GM12891 (cell line): ENCODE measurements around the gene UBR2.
"Not testable (repeated sequence)": the region's sequence is repeated elsewhere in the genome, so short reads cannot be mapped to it uniquely, and the experiment has no call there.

Experiments
- DNase-seq: peaks from one replicate; pipeline ENCODE4 v3.0.0; 2011; ENCODE audit warnings: low spot score; ENCODE audit not compliant: insufficient read length
- FAIRE-seq: peaks from 2 replicates; lab custom pipeline; 2011; peaks lifted over from hg19 to GRCh38; lab: Jason Lieb, UNC
- PAX5 ChIP-seq: IDR thresholded peaks from 2 replicates; pipeline ENCODE4 v1.6.1; 2011; ENCODE audit warnings: low read length, moderate library complexity, mild to moderate bottlenecking; ENCODE audit not compliant: insufficient read depth, severe bottlenecking
- POLR2A ChIP-seq: IDR thresholded peaks from 2 replicates; pipeline ENCODE4 v1.6.1; 2011; ENCODE audit warnings: low read depth, low read length, control low read depth
- POLR2AphosphoS5 ChIP-seq: IDR thresholded peaks from 2 replicates; pipeline ENCODE4 v1.6.1; 2011; ENCODE audit warnings: low read depth, low read length, control low read depth
- POU2F2 ChIP-seq: IDR thresholded peaks from 2 replicates; pipeline ENCODE4 v1.6.1; 2011; ENCODE audit warnings: low read depth, mild to moderate bottlenecking, control low read depth, low read length, moderate library complexity
- SPI1 ChIP-seq: IDR thresholded peaks from 2 replicates; pipeline ENCODE4 v1.6.1; 2011; ENCODE audit warnings: low read depth, low read length, control low read depth
- TAF1 ChIP-seq: IDR thresholded peaks from 2 replicates; pipeline ENCODE4 v1.6.1; 2011; ENCODE audit warnings: low read depth, low read length, control low read depth

UBR2 gene

DNA sequence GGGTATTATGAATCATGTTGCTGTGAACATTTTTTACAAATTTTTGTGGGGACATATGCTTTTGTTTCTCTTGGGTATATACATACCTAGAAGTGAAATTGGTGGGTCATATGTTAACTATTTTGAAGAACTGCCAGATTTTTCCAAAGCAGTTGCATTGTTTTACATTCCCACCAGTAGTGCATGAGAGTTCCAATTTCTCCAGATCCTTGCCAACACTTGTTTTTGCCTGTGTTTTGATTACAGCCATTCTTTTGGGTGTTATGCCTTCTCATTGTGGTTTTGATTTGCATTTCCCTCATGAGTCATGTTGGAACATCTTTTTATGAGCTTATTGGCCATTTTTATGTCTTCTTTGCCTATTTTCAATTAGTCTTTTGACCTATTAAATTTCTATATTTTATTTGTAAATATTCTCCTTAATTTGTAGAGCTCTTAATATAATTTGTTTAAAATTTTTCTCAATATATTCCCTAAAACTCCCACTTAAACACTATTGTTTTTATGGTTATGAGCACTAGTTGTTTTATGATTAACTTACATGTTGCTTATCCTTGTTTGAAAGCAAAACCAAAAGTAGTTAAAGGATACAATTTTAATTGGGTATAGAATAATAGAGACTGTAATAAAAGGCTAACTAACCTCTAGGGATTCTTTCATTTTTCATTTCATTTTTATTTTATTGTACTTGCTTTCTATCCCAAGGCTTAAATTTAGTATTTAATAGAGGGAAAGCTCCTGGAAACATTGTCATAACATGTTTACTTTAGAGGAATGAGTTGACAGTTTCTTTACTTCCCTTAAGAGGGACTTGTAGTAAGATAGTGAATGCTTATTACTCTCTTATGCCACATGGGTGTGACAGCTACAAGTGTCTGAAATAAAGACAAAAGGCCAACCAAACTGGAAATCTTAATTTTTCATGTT is 5.5 kb downstream of the UBR2 start:
- no peak for FAIRE-seq
- DNase-seq: no peak
- TF ChIP-seq POLR2A (no peak), POU2F2 (0 out of 2 replicates have a peak, but pooled peaks have one; percentile 39)

DNA sequence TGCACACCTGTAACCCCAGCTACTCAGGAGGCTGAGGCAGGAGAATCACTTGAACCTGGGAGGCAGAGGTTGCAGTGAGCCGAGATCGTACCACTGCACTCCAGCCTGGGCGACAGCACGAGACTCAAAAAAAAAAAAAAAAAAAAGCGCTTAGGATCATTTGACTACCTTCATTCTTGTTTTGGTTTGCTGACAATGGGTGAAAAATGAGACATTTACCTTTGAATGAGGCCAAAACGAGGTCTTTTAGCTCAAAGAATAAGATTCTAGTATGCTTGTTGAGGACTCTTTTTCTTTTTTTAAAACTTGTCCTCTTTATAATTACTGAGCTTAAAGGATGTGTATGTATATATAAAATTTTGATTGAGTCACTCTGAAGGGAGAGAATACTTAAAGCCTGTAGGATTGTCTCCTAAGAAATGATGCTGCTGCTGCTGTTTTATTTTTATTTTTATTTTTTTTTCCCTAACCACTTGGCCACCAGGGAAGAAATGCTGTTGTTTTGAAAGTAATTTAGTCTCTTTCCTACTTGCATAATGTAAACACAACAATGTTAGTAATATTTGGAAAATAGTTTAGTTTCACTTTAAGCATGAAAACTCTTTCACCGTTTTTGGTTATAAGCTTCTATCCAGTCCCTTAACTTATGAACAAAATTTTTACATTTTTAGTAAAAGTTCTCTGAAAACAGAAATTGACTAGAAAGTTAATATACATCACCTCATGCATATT is 7.9 kb downstream of the UBR2 start:
- no peak for FAIRE-seq
- TF ChIP-seq TAF1 (no peak), POLR2A (no peak), SPI1 (no peak), POLR2AphosphoS5 (no peak)

DNA sequence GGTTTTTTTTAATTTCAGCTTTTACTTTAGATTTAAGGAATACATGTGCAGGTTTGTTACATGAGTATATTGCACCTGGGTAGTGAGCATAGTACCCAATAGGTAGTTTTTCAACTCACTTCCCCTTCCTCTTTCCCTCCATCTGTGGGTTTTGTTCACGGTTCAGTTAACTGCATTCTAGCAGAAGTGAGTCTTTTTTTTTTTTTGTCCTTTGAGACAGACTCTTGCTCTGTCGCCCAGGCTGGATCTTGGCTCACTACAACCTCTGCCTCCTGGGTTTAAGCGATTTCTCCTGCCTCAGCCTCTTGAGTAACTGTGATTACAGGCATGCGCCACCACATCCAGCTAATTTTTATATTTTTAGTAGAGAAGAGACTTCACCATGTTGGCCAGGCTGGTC is 8.7 kb downstream of the UBR2 start:
- DNase-seq: no peak

More for the DNA sequence above, 7.9 kb downstream of the UBR2 start:
- no peak for DNase-seq

DNA sequence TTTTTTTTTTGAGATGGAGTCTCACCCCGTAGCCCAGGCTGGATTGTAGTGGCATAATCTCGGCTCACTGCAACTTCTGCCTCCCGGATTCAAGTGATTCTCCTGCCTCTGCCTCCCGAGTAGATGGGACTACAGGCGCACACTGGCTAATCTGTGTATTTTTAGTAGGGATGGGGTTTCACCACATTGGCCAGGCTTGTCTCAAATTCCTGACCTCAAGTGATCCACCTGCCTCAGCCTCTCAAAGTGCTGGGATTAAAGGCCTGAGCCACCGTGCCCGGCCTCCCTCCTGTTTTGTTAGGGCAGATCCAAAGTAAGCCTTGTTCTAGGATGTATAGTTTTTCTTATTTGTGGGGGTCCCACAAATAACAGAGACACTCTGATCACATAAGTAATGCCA is 12.7 kb downstream of the UBR2 start:
- not testable (repeated sequence) for FAIRE-seq, DNase-seq

More for the DNA sequence above, 8.7 kb downstream of the UBR2 start:
- TF ChIP-seq SPI1: peak; percentile 98
- peak; percentile 85 for TF ChIP-seq PAX5
- no peak for TF ChIP-seq POLR2A
- no peak for TF ChIP-seq POU2F2
- FAIRE-seq: peak; percentile 69

- no peak for DNase-seq
- no peak for FAIRE-seq
- TF ChIP-seq SPI1: no peak
- TF ChIP-seq TAF1: no peak
- TF ChIP-seq PAX5: no peak
- no peak for TF ChIP-seq POLR2A
- no peak for TF ChIP-seq POLR2AphosphoS5
- no peak for TF ChIP-seq POU2F2
These were observed 34.5 kb downstream of the UBR2 start for GRCh38 chr6:42598300-42598699.

DNA sequence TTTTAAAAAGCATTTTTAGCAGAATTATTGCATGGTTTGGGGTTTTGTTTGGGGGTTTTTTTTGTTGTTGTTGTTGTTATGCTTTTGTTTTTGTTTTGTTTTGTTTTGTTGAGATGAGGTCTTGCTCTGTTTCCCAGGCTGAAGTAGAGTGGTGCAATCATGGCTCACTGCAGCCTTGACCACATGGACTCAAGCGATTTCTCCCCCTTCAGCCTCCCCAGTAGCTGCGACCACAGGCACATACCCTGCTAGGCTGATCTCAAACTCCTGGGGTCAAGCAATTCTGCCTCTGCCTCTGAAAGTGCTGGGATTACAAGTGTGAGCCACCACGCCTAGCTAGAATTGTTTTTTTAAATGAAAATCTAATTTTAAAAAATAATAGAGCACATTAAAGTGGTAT is 35.7 kb downstream of the UBR2 start:
- TF ChIP-seq SPI1 (no peak), POLR2AphosphoS5 (no peak), TAF1 (no peak), POU2F2 (no peak), PAX5 (no peak), POLR2A (no peak)
- no peak for FAIRE-seq

GRCh38 chr6:42604150-42604549 is 40.3 kb downstream of the UBR2 start:
- DNase-seq (no peak), FAIRE-seq (no peak)
- TF ChIP-seq POLR2A: no peak

More for the DNA sequence above, 35.7 kb downstream of the UBR2 start:
- no peak for DNase-seq

GRCh38 chr6:42604699-42605098 is 40.9 kb downstream of the UBR2 start:
- DNase-seq, FAIRE-seq: not testable (repeated sequence)

DNA sequence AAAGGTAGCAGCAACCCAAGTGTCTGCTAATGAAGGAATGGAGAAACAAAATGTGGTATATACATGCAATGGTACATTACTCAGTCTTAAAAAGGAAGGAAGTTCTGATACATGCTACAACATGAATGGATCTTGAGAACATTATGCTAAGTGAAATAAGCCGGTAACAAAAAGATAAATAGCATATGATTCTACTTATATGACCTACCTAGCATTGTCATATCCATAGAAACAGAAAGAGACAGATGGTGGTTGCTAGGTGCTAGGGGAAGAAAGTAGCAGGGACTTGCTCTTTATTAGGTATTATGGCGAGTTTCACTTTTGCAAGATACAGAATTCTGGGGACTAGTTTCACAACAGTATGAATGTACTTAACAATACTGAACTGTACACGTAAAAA is 46.6 kb downstream of the UBR2 start:
- peak; percentile 74 for FAIRE-seq
- TF ChIP-seq POU2F2: no peak
- no peak for TF ChIP-seq POLR2AphosphoS5
- TF ChIP-seq PAX5: no peak
- no peak for TF ChIP-seq SPI1
- no peak for TF ChIP-seq POLR2A
- no peak for TF ChIP-seq TAF1
- DNase-seq: peak; percentile 17

- DNase-seq: no peak
- TF ChIP-seq POU2F2 (no peak), PAX5 (no peak), SPI1 (no peak), POLR2A (no peak), POLR2AphosphoS5 (no peak), TAF1 (no peak)
- FAIRE-seq: no peak
These were observed 51.7 kb downstream of the UBR2 start for GRCh38 chr6:42615518-42615917.
